CD4-positive, alpha-beta T cell treated with Interleukin-2 at 100 ng/mL for 4 hours (primary cell): ENCODE results near the gene MTREX.

Source experiments
- DNase-seq: peaks from one replicate; pipeline ENCODE4 v3.0.0-alpha.2; 2020; ENCODE audit warnings: low spot score

Gene MTREX

GRCh38 chr5:55384072-55384471 lies 76.3 kb downstream of the MTREX start:
- DNase-seq, result no peak

GRCh38 chr5:55385227-55385626 lies 77.4 kb downstream of the MTREX start:
- no peak for DNase-seq

- DNase-seq, result no peak
Measured at GRCh38 chr5:55385846-55386245, 78.1 kb downstream of the MTREX start.

- DNase-seq, result no peak
Measured at GRCh38 chr5:55386356-55386755, 78.6 kb downstream of the MTREX start.

GRCh38 chr5:55387865-55388264 lies 80.1 kb downstream of the MTREX start:
- DNase-seq, result no peak

- DNase-seq, result no peak
Measured at GRCh38 chr5:55391707-55392106, 83.9 kb downstream of the MTREX start.

GRCh38 chr5:55392669-55393068 lies 84.9 kb downstream of the MTREX start:
- no peak for DNase-seq

- no peak for DNase-seq
Measured at GRCh38 chr5:55393501-55394175, 85.8 kb downstream of the MTREX start.

GRCh38 chr5:55402199-55402598 lies 94.4 kb downstream of the MTREX start:
- no peak for DNase-seq

GRCh38 chr5:55406292-55406691 lies 98.5 kb downstream of the MTREX start:
- no peak for DNase-seq

- peak; percentile 16 for DNase-seq
Measured at GRCh38 chr5:55407059-55407684, 99.4 kb downstream of the MTREX start.

GRCh38 chr5:55407984-55408383 lies 100.2 kb downstream of the MTREX start:
- DNase-seq, result no peak

GRCh38 chr5:55409775-55410174 lies 102.0 kb downstream of the MTREX start:
- no peak for DNase-seq

- no peak for DNase-seq
Measured at GRCh38 chr5:55410845-55411244, 103.1 kb downstream of the MTREX start.

- no peak for DNase-seq
Measured at GRCh38 chr5:55411876-55412275, 104.1 kb downstream of the MTREX start.

- DNase-seq, result no peak
Measured at GRCh38 chr5:55413644-55414043, 105.9 kb downstream of the MTREX start.

- no peak for DNase-seq
Measured at GRCh38 chr5:55415071-55415470, 107.3 kb downstream of the MTREX start.

- DNase-seq, result no peak
Measured at GRCh38 chr5:55416306-55416705, 108.5 kb downstream of the MTREX start.

- DNase-seq, result no peak
Measured at GRCh38 chr5:55418994-55419968, 111.5 kb downstream of the MTREX start.

GRCh38 chr5:55421074-55421529 lies 113.3 kb downstream of the MTREX start:
- no peak for DNase-seq

- DNase-seq, result no peak
Measured at GRCh38 chr5:55426455-55426854, 118.7 kb downstream of the MTREX start.

- DNase-seq, result no peak
Measured at GRCh38 chr5:55427157-55427556, 119.4 kb downstream of the MTREX start.

GRCh38 chr5:55429221-55429612 lies 121.4 kb downstream of the MTREX start:
- no peak for DNase-seq
